ENCODE measurements around the gene UBR3.
"Not testable (repeated sequence)": the region's sequence is repeated elsewhere in the genome, so short reads cannot be mapped to it uniquely, and the experiment has no call there.

DNA sequence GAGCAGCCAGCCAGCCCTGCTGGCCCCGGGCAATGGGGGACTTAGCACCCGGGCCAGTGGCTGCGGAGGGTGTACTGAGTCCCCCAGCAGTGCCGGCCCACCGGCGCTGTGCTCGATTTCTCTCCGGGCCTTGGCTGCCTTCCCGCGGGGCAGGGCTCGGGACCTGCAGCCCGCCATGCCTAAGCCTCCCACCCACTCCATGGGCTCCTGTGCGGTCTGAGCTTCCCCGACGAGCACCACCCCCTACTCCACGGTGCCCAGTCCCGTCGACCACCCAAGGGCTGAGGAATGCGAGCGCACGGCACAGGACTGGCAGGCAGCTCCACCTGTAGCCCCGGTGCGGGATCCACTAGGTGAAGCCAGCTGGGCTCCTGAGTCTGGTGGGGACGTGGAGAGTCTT, 14.4 kb downstream of the UBR3 start:
- TF ChIP-seq, protein P1, sequence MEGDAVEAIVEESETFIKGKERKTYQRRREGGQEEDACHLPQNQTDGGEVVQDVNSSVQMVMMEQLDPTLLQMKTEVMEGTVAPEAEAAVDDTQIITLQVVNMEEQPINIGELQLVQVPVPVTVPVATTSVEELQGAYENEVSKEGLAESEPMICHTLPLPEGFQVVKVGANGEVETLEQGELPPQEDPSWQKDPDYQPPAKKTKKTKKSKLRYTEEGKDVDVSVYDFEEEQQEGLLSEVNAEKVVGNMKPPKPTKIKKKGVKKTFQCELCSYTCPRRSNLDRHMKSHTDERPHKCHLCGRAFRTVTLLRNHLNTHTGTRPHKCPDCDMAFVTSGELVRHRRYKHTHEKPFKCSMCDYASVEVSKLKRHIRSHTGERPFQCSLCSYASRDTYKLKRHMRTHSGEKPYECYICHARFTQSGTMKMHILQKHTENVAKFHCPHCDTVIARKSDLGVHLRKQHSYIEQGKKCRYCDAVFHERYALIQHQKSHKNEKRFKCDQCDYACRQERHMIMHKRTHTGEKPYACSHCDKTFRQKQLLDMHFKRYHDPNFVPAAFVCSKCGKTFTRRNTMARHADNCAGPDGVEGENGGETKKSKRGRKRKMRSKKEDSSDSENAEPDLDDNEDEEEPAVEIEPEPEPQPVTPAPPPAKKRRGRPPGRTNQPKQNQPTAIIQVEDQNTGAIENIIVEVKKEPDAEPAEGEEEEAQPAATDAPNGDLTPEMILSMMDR (IDR thresholded peaks at IDR 0.05; ENCODE audit: poor library complexity, severe bottlenecking): not testable (repeated sequence)
- not testable (repeated sequence) for TF ChIP-seq SMC3 (conservative IDR thresholded peaks at IDR 0.05; ENCODE audit: poor library complexity); EZH2 (IDR thresholded peaks at IDR 0.05; ENCODE audit: borderline replicate concordance, insufficient read depth, low read length, poor library complexity, severe bottlenecking); POLR2AphosphoS5 (IDR thresholded peaks at IDR 0.05); TAF1 (IDR thresholded peaks at IDR 0.05; ENCODE audit: low read depth); EP300 (conservative IDR thresholded peaks at IDR 0.05; ENCODE audit: poor library complexity, severe bottlenecking)
